ENCODE measurements around the gene PTGS1. TPM values are rescaled to one million over a fixed set of nuclear protein-coding genes. Genes with fewer than 3 reads are reported as not detected.

Gene PTGS1
- total and polyA plus RNA-seq, 9 of the 15 experiments (the other 6 are each of a cell fraction or from before 2014, with no cell fraction given): 3.4 to 12.9 (median 5.3) TPM

GRCh38 chr9:122350577-122351355 lies 20.1 kb upstream of the PTGS1 start (continued):
- no peak for TF ChIP-seq KDM5B (IDR thresholded peaks at IDR 0.05; ENCODE audit: insufficient replicate concordance, low read depth, low read length)
- TF ChIP-seq USF1 (CRISPR knock-in tag; IDR thresholded peaks at IDR 0.05): no peak
- TF ChIP-seq BHLHE40 (IDR thresholded peaks at IDR 0.05; ENCODE audit: low read length): 0 out of 2 replicates have a peak, but pooled peaks have one; percentile 31
- TF ChIP-seq ARID2 (IDR thresholded peaks at IDR 0.05): peak; percentile 98
- TF ChIP-seq SMC3 (conservative IDR thresholded peaks at IDR 0.05; ENCODE audit: insufficient read depth, low read depth, low read length): peak; percentile 100
- TF ChIP-seq TFAP4 (CRISPR knock-in tag; IDR thresholded peaks at IDR 0.05; ENCODE audit: borderline replicate concordance): peak; percentile 33; the same call in 1 of the 2 replicates
- no peak for TF ChIP-seq UBTF (IDR thresholded peaks at IDR 0.05; ENCODE audit: borderline replicate concordance in 1 of 2, low read depth in 2 of 2, low read length in 2 of 2)
- TF ChIP-seq NFIC (IDR thresholded peaks at IDR 0.05): 0 out of 2 replicates have a peak, but pooled peaks have one; percentile 5
- TF ChIP-seq GTF2E2 (tag; IDR thresholded peaks at IDR 0.05): no peak
- no peak for TF ChIP-seq RNF2 (IDR thresholded peaks at IDR 0.05)
- TF ChIP-seq, protein P1, sequence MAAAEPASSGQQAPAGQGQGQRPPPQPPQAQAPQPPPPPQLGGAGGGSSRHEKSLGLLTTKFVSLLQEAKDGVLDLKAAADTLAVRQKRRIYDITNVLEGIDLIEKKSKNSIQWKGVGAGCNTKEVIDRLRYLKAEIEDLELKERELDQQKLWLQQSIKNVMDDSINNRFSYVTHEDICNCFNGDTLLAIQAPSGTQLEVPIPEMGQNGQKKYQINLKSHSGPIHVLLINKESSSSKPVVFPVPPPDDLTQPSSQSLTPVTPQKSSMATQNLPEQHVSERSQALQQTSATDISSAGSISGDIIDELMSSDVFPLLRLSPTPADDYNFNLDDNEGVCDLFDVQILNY (CRISPR knock-in tag; IDR thresholded peaks at IDR 0.05): no peak
- TF ChIP-seq CREBBP (IDR thresholded peaks at IDR 0.05; ENCODE audit: low read depth, low read length): no peak
- 0 out of 2 replicates have a peak, but pooled peaks have one; percentile 23 for TF ChIP-seq ZNF24 (IDR thresholded peaks at IDR 0.05)
- no peak for TF ChIP-seq ELF4 (CRISPR knock-in tag; IDR thresholded peaks at IDR 0.05)
- TF ChIP-seq SRSF3 (IDR thresholded peaks at IDR 0.05; ENCODE audit: insufficient read depth, low read length): no peak
- no peak for TF ChIP-seq ZNF239 (CRISPR knock-in tag; IDR thresholded peaks at IDR 0.05)
- TF ChIP-seq, protein P2, sequence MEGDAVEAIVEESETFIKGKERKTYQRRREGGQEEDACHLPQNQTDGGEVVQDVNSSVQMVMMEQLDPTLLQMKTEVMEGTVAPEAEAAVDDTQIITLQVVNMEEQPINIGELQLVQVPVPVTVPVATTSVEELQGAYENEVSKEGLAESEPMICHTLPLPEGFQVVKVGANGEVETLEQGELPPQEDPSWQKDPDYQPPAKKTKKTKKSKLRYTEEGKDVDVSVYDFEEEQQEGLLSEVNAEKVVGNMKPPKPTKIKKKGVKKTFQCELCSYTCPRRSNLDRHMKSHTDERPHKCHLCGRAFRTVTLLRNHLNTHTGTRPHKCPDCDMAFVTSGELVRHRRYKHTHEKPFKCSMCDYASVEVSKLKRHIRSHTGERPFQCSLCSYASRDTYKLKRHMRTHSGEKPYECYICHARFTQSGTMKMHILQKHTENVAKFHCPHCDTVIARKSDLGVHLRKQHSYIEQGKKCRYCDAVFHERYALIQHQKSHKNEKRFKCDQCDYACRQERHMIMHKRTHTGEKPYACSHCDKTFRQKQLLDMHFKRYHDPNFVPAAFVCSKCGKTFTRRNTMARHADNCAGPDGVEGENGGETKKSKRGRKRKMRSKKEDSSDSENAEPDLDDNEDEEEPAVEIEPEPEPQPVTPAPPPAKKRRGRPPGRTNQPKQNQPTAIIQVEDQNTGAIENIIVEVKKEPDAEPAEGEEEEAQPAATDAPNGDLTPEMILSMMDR (IDR thresholded peaks at IDR 0.05 in 2 of 3, conservative IDR thresholded peaks at IDR 0.05 in 1 of 3; ENCODE audit: insufficient read depth in 2 of 3, low read depth in 1 of 3, low read length in 3 of 3): peak; percentile 94 to 98 (median 98)
- no peak for TF ChIP-seq ZNF197 (CRISPR knock-in tag; IDR thresholded peaks at IDR 0.05; ENCODE audit: low read depth)
- TF ChIP-seq THRB (CRISPR knock-in tag; conservative IDR thresholded peaks at IDR 0.05): no peak
